Chondrocyte (in vitro differentiated cells): ENCODE results near the gene MAPK6. TPM values are rescaled to one million over a fixed set of nuclear protein-coding genes. Genes with fewer than 3 reads are reported as not detected.

Source experiments
- DNase-seq: peaks from one replicate; pipeline ENCODE4 v3.0.0; 2021; ENCODE audit warnings: mixed read lengths, low spot score
- H3K27ac Mint-ChIP-seq: one replicate; pipeline ENCODE4 v1.8.0; 2021; ENCODE audit warnings: mild to moderate bottlenecking, moderate library complexity, mixed read lengths; ENCODE audit not compliant: unreplicated experiment
- H3K27me3 Mint-ChIP-seq: 2 replicates; pipeline ENCODE4 v1.8.0; 2021; ENCODE audit warnings: low read depth, mixed read lengths
- H3K36me3 Mint-ChIP-seq: 2 replicates; pipeline ENCODE4 v1.8.0; 2021; ENCODE audit warnings: low read depth, mixed read lengths
- H3K4me1 Mint-ChIP-seq: 2 replicates; pipeline ENCODE4 v1.8.0; 2021; ENCODE audit warnings: low read depth, mild to moderate bottlenecking, mixed read lengths
- H3K4me3 Mint-ChIP-seq: one replicate; pipeline ENCODE4 v1.8.0; 2021; ENCODE audit warnings: mild to moderate bottlenecking, moderate library complexity, mixed read lengths; ENCODE audit not compliant: unreplicated experiment
- H3K9me3 Mint-ChIP-seq: 2 replicates; pipeline ENCODE4 v1.8.0; 2021; ENCODE audit warnings: low read depth, mixed read lengths
- CTCF ChIP-seq: fragments of 200-600 bp; sonication (generic); IDR thresholded peaks from 2 replicates; pipeline ENCODE4 v1.5.0; 2021; ENCODE audit warnings: antibody characterized with exemption, mild to moderate bottlenecking, moderate library complexity
- total RNA-seq: library from RNA; stranded (reverse); gene quantifications from 3 replicates; pipeline ENCODE4 v1.2.1, GENCODE V29; 2021

The MAPK6 gene
- total RNA-seq, 1 donor from 2014 or later = 59.0 TPM

DNA sequence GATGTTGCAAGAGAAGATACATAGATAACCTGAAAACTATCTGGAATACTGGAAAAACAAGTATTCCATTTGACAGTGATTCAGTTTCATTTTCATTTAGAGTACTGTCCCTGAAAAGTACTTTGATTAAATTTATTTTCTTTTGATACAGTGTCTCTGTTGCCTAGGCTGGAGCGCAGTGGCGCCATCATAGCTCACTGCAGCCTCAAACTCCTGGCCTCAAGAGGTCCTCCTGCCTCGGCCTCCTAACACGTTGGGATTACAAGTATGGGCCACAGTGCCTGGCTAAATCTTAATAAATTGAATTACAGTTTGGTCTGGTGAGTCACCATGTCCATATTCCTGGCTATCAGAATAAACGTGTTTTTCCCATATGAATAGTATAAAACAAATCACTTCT lies 45.8 kb upstream of the MAPK6 start:
- Mint-ChIP-seq H3K27ac (no peak overlapping the region), H3K9me3 (no peaks in the 10 kb centered on the region), H3K27me3 (no peaks in the 10 kb centered on the region), H3K36me3 (no peaks in the 10 kb centered on the region), H3K4me3 (peak overlapping the region; percentile 25), H3K4me1 (peaks cover 19% of the 10 kb centered on the region)
- DNase-seq = no peak
- no peak for TF ChIP-seq CTCF

DNA sequence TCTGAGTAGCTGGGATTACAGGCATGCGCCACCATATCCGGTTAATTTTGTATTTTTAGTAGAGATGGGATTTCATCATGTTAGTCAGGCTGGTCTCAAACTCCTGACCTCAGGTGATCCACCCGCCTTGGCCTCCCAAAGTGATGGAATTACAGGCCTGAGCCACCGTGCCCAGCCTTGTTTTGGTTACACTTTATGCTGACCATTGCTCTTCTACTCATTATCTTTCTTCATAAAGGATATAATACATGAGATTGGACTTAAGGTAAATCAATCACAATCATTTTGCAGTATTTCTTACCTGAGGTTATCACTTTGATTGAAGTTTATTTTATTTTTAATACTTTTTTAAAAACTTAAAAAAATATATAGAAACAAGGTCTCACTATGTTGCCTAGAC lies 45.2 kb upstream of the MAPK6 start:
- H3K9me3 Mint-ChIP-seq = no peaks in the 10 kb centered on the region
- peaks cover 19% of the 10 kb centered on the region for H3K4me1 Mint-ChIP-seq
- TF ChIP-seq CTCF = no peak
- H3K27me3 Mint-ChIP-seq = no peaks in the 10 kb centered on the region
- H3K27ac Mint-ChIP-seq = no peak overlapping the region
- H3K4me3 Mint-ChIP-seq = no peak overlapping the region
- H3K36me3 Mint-ChIP-seq = no peaks in the 10 kb centered on the region
- no peak for DNase-seq

- peak overlapping the region; percentile 74 for H3K27ac Mint-ChIP-seq
- peak; percentile 88 for TF ChIP-seq CTCF
- DNase-seq = no peak
- H3K4me3 Mint-ChIP-seq = peak overlapping the region; percentile 20
- H3K9me3 Mint-ChIP-seq = no peaks in the 10 kb centered on the region
- no peaks in the 10 kb centered on the region for H3K27me3 Mint-ChIP-seq
- H3K36me3 Mint-ChIP-seq = no peaks in the 10 kb centered on the region
- peaks cover 9% of the 10 kb centered on the region for H3K4me1 Mint-ChIP-seq
Observed at GRCh38 chr15:51982013-51982769, 36.8 kb upstream of the MAPK6 start.

DNA sequence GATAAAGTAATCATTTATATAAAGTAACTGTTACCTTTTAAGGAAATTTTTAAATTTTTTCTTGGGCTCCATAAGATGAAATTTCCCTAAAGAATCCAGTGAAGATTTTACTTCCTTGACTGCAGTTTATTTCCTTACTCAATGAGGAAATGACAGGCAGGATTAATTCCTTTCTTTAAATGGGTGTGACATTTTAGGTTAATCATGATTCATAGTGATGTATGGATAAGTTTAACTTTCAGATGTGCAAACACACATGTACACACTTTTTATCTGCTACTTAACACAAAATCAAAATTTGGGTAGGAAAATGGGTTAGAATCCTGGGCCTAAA lies 36.3 kb upstream of the MAPK6 start:
- Mint-ChIP-seq H3K27me3 (no peaks in the 10 kb centered on the region), H3K4me3 (no peak overlapping the region), H3K27ac (no peak overlapping the region), H3K36me3 (no peaks in the 10 kb centered on the region), H3K9me3 (no peaks in the 10 kb centered on the region), H3K4me1 (peaks cover 9% of the 10 kb centered on the region)
- TF ChIP-seq CTCF = no peak
- no peak for DNase-seq

DNA sequence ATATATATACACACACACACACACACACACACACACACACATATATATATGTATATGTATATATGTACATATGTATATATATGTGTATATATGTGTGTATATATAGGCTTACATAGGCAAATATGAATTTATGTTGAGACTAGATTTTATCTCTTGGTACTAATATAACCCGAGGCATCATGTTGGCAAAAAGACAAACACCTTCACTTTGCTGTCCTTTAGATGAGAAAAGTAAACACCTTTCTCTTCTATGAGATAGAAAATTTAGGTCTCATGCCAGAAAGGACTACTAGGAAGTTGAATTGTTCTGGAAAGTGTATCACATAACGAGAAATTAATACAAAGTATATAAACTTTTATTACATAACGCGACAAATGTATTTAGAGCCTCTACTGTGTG lies 27.9 kb upstream of the MAPK6 start:
- H3K36me3 Mint-ChIP-seq = no peaks in the 10 kb centered on the region
- no peak for DNase-seq
- H3K9me3 Mint-ChIP-seq = no peaks in the 10 kb centered on the region
- no peaks in the 10 kb centered on the region for H3K4me1 Mint-ChIP-seq
- no peak for TF ChIP-seq CTCF
- H3K27ac Mint-ChIP-seq = no peak overlapping the region
- H3K4me3 Mint-ChIP-seq = no peak overlapping the region
- H3K27me3 Mint-ChIP-seq = no peaks in the 10 kb centered on the region
